ENCODE data around the gene NDST1.

DNA sequence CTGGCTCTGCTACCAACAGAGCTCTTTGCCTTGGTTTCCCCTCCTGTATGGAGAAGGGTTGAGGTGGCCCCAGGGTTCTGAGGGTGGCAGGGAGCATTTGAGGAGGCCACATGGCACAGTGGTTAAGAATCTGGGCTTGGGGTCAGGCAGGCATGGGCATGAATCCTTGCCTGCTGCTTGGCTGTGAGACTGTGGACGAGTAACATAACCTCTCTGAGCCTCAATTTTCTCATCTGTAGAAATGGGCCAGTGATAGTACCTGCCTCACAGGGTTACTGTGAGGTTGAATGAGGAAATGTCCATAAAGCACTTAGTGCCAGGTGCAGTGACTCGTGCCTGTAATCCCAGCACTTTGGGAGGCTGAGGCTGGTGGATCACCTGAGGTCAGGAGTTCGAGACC, 5.1 kb upstream of the NDST1 start:
- no peak for TF ChIP-seq GATA3 (IDR thresholded peaks at IDR 0.05; ENCODE audit: low read depth, low read length)
- TF ChIP-seq GATA2 (IDR thresholded peaks at IDR 0.05; ENCODE audit: low read depth, low read length) = no peak

All from SH-SY5Y (cell line).